ENCODE data around the gene NAA35. TPM values are rescaled to one million over a fixed set of nuclear protein-coding genes. Genes with fewer than 3 reads are reported as not detected.
"Not testable (repeated sequence)": the region's sequence is repeated elsewhere in the genome, so short reads cannot be mapped to it uniquely, and the experiment has no call there.

NAA35 gene
- total RNA-seq, 1 experiment from 2014 or later: 34.7 TPM

- TF ChIP-seq AFF4 (CRISPR knock-in tag; IDR thresholded peaks at IDR 0.05; ENCODE audit: borderline replicate concordance): no peak
These were observed 30.8 kb downstream of the NAA35 start (continued) for GRCh38 chr9:85971731-85972130.

- no peak for TF ChIP-seq SMAD4 (CRISPR knock-in tag; IDR thresholded peaks at IDR 0.05)
- TF ChIP-seq ZNF396 (CRISPR knock-in tag; IDR thresholded peaks at IDR 0.05; ENCODE audit: borderline replicate concordance): no peak
- no peak for TF ChIP-seq ATF1 (CRISPR knock-in tag; IDR thresholded peaks at IDR 0.05)
- TF ChIP-seq ZSCAN18 (CRISPR knock-in tag; IDR thresholded peaks at IDR 0.05): no peak
- no peak for TF ChIP-seq ZNF232 (CRISPR knock-in tag; IDR thresholded peaks at IDR 0.05)
- no peak for TF ChIP-seq SMAD3 (CRISPR knock-in tag; IDR thresholded peaks at IDR 0.05; ENCODE audit: borderline replicate concordance)
- no peak for TF ChIP-seq RELA (CRISPR knock-in tag; IDR thresholded peaks at IDR 0.05; ENCODE audit: borderline replicate concordance)
- TF ChIP-seq TEAD4 (CRISPR knock-in tag; IDR thresholded peaks at IDR 0.05): no peak
- no peak for TF ChIP-seq CTCF (IDR thresholded peaks at IDR 0.05)
- TF ChIP-seq STAT6 (CRISPR knock-in tag; conservative IDR thresholded peaks at IDR 0.05; ENCODE audit: low read depth): no peak
- no peak for TF ChIP-seq ETV6 (CRISPR knock-in tag; IDR thresholded peaks at IDR 0.05)
- no peak for TF ChIP-seq TEAD1 (CRISPR knock-in tag; IDR thresholded peaks at IDR 0.05)
- TF ChIP-seq NFE2L1 (CRISPR knock-in tag; IDR thresholded peaks at IDR 0.05): no peak
- no peak for TF ChIP-seq NFATC4 (CRISPR knock-in tag; IDR thresholded peaks at IDR 0.05)
- TF ChIP-seq FOXJ3 (CRISPR knock-in tag; IDR thresholded peaks at IDR 0.05; ENCODE audit: borderline replicate concordance): no peak
- TF ChIP-seq JAZF1 (CRISPR knock-in tag; IDR thresholded peaks at IDR 0.05): no peak
- TF ChIP-seq NR3C1 (CRISPR knock-in tag; conservative IDR thresholded peaks at IDR 0.05; ENCODE audit: low read depth): no peak
- no peak for TF ChIP-seq CREB1 (CRISPR knock-in tag; IDR thresholded peaks at IDR 0.05)
- DNase-seq (ENCODE audit: low spot score) (no peak), ATAC-seq (no peak)
- Mint-ChIP-seq H3K4me3 (no peak overlapping the region), H3K27me3 (ENCODE audit: low read depth) (no peaks in the 10 kb centered on the region), H3K9me3 (no peaks in the 10 kb centered on the region), H3K4me1 (no peaks in the 10 kb centered on the region), H3K27ac (no peak overlapping the region), H3K36me3 (peaks cover 42% of the 10 kb centered on the region)
- ChIA-PET CTCF (no interaction called here), POLR2A (no interaction called here)
These were observed 32.3 kb downstream of the NAA35 start for GRCh38 chr9:85973238-85973637.

- H3K4me1 Mint-ChIP-seq; H3K27ac Mint-ChIP-seq; POLR2A ChIA-PET; CTCF ChIA-PET; ATAC-seq; H3K9me3 Mint-ChIP-seq; H3K4me3 Mint-ChIP-seq; H3K27me3 Mint-ChIP-seq (ENCODE audit: low read depth); DNase-seq (ENCODE audit: low spot score): not testable (repeated sequence)
- H3K36me3 Mint-ChIP-seq: peaks cover 47% of the 10 kb centered on the region
These were observed 33.2 kb downstream of the NAA35 start for GRCh38 chr9:85974055-85974547.

All from WTC11 (cell line).